ENCODE data around the gene MLPH.

MLPH gene

GRCh38 chr2:237480988-237481525 lies 6.0 kb upstream of the MLPH start:
- no peak for DNase-seq

- no peak for DNase-seq
Observed at GRCh38 chr2:237482485-237482884, 4.6 kb upstream of the MLPH start.

- DNase-seq: no peak
Observed at GRCh38 chr2:237483018-237483731, 3.9 kb upstream of the MLPH start.

- DNase-seq: no peak
Observed at GRCh38 chr2:237485304-237485703, 1.7 kb upstream of the MLPH start.

GRCh38 chr2:237485844-237486243 lies 1.2 kb upstream of the MLPH start:
- no peak for DNase-seq

- no peak for DNase-seq
Observed at GRCh38 chr2:237486334-237486818, 675 bp upstream of the MLPH start.

GRCh38 chr2:237487496-237487895 lies 445 bp downstream of the MLPH start:
- DNase-seq: no peak

- DNase-seq: no peak
Observed at GRCh38 chr2:237488295-237488694, 1.2 kb downstream of the MLPH start.

- DNase-seq: no peak
Observed at GRCh38 chr2:237488901-237489860, 2.1 kb downstream of the MLPH start.

GRCh38 chr2:237490009-237490711 lies 3.1 kb downstream of the MLPH start:
- no peak for DNase-seq

- no peak for DNase-seq
Observed at GRCh38 chr2:237490795-237491194, 3.7 kb downstream of the MLPH start.

- no peak for DNase-seq
Observed at GRCh38 chr2:237491515-237492118, 4.6 kb downstream of the MLPH start.

GRCh38 chr2:237492137-237492890 lies 5.3 kb downstream of the MLPH start:
- DNase-seq: no peak

GRCh38 chr2:237494066-237494465 lies 7.0 kb downstream of the MLPH start:
- DNase-seq: no peak

- DNase-seq: no peak
Observed at GRCh38 chr2:237495521-237496117, 8.6 kb downstream of the MLPH start.

- DNase-seq: no peak
Observed at GRCh38 chr2:237496428-237496827, 9.4 kb downstream of the MLPH start.

- DNase-seq: no peak
Observed at GRCh38 chr2:237497009-237497837, 10.2 kb downstream of the MLPH start.

- DNase-seq: no peak
Observed at GRCh38 chr2:237497838-237498186, 10.8 kb downstream of the MLPH start.

GRCh38 chr2:237498341-237498740 lies 11.3 kb downstream of the MLPH start:
- DNase-seq: no peak

- DNase-seq: no peak
Observed at GRCh38 chr2:237500681-237501424, 13.8 kb downstream of the MLPH start.

All from activated gamma-delta T cell treated with Interleukin-2 at 50 U/mL for 16 hours (primary cell).